Fibroblast of the conjunctiva (primary cell): ENCODE data around the gene ZNF750.

Experiments used
- DNase-seq: peaks from one replicate; pipeline ENCODE4 v3.0.0-alpha.2; 2010; ENCODE audit warnings: low read depth

The ZNF750 gene

DNA sequence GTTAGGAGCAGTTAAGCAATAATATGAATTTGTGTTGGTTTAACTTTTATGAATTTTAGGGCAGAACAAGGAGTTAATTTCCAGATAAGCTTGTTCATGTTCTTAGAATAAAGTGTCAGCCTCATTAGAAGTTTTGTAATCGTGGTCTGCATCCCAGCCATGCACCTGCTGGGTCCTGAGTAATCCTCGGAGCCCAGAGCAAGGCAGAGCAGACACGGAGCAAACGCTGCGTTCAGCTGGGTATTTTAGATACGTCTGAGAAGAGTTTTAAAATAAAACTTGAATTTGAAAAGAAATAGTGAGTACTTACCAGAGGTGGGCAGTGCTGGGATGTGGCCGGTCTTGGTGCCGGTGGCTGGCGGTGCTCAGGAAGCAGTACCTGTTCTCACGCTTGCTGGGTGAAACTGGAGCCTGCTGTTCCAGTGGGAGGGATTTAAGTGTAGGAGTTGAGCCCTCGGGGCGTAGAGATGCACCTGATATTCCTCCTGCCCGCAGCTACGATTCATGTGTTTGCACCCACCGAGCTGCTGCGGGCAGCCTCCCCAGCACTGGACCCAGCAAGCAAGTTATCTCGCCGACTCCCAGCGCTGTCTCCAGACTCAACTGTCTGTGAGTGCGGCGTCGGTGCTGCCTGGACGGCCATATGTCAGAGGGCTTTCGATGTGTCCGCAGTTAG is at the start of gene ZNF750:
Gene ZNF750, minus strand, starts transcription at position 406 of the 676 bp plus-strand sequence. CDS start 7,568 bp downstream, outside the sequence.
- no peak for DNase-seq

DNA sequence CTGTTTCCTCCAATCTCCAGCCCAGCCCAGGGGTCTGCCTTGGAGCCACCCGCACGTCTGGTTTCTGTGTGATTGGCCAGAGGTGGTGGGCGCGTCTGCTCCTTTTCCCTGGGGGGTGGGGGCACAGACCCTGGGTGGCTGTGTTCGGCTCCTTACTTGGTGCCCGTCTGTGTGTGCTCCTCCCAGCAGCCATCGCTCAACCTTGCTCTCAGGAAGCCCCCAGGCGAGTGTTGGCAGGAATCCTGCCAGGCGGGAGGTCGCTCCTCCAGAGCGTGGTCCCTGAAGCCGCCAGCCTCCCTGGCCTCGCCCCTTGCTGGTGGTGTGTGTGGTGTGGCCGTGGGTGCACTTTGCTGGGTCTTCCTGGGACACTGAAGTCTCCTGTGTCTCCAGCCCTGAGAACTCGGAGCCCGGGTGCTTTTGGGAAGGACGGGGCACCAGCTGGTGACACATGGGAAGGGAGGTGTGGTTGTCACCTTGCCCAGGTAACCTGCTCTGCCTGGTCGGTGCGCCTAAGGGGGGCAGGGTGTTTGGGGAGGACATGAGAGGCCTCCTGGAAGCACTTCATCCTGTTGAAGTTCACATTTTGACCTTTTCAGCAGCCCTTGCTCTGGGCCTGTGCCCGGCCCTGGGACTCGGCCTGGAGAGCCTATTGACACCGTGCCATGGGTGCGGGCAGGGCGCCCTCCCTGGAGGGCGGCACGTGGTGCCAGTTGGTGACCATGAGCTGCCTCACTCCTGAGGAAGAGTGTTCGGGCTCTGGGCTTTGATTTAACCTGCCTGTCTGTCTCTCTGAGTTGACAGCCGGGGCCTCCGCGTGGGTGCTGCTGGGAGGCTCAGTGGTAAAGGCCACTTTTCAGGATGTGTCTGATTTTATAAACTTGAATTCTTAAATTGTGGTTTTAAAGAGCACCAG is 49.0 kb upstream of the ZNF750 start:
- no peak for DNase-seq

DNA sequence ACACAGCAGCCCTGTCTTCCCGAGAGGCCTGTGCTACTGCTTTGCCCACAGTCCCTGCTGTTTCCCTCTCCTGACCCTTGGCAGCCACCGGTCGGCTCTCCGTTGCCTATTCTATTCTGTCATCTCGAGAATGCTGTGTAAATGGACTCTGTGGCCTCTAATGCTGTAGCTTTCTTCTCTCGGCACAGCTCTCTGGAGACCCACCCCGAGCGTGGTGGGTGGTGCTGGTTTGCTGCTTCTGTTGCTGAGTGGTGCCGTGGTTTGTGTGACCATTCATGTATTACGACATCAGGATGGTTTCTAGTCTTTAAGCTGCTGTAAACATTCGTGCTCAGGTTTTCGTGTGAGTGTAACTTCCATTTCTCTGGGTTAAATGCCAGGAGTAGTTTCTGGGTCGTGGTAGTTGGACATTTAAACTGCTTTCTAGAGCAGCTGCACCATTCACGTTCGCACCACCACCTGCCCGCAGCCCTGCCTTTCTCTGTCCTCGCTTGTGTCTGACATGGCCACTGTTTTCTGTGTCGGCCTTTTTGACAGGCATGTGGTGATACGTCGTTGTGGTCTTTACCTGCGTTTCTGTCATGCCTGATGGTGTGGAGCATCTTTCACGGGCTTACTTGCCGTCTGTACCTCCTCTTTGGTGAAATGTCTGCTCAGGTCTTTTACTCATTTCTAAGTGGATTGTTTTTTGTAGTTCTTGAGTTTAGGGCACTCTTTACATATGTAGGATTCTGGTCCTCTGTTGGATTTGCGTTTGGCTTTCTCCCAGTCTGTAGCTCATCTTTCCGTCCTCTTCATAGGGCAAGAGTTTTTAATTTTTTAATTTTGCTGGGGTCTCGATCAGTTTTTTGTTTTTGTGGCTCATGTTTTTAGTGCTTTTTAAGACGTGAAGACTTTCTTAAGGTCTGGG is 47.7 kb upstream of the ZNF750 start:
- no peak for DNase-seq

DNA sequence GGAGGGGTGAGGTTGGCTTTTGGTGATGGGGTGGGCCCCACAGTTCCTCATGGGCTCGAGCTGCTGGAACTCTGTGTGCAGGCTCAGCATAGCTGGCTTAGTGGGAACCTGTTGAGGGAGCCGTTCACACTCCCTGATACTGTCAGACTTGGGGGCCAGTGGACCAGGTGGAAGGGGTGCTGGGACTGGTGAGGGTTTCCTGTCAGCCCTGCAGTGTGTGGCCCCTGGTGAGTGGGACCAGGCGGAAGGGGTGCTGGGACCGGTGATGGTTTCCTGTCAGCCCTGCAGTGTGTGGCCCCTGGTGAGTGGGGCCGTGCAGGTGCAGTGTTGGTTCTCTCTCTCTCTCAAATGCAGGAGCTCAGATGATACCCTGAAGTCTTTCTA is 45.1 kb upstream of the ZNF750 start:
- no peak for DNase-seq

DNA sequence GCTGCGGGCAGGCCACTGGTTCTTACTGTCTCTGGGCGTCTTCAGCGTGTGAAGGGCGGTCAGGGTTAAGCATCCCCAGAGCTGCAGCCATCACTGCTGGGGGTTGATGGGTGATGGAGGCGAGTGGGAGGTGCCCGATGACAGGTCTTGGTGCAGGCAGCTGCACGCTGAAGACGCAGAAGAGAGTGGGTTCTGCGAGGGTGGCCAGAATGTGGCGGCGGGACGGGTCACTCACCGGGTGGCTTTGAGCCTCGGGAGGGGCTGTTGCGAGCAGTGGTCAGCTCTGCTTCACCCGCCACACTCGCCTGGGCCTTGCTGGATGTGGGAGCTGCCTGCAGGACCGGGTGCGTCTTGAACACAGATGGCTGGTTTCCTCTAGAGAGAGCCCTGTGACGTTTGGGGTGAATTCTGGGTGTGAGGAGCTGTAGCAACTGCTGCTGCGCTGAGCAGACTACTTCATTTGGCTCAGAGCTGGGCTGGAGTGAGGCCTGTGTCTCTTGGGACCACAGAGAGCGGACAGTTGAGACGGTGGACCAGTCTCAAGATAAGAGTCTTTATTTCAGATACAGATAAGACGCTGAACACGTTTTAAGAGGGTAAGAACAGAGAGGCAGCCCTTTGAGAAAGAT is 44.6 kb upstream of the ZNF750 start:
- DNase-seq, result no peak

DNA sequence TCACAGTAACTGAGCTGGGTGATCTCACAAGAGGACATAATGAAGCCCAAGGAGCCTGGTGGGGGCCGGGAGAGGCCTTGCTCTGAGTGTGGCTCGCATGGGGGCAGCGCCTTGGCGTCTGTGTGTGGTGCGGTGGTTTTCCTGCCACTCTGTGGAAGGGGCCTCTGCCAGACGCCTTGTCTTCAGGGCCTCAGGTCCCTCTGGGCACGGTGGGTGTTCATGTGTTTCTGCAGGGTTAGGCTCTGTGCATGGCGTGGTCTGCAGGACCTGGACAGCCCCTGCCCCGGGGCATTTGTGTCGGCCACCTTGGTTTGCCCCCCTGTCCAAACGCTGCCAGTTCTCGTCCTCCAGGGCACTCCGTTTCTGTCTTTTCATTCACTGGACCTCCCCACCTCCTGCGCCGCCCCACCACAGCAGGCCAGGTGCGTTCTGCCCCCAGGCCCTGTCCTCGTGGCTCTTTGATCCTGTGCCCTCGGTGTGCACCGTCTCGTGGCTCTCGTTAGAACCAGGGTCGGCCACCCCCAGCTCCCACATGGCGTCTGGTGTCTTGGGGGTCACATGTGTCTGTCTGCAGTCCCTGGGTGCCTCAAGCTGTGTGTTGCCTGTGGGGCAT is 43.7 kb upstream of the ZNF750 start:
- DNase-seq, result no peak

DNA sequence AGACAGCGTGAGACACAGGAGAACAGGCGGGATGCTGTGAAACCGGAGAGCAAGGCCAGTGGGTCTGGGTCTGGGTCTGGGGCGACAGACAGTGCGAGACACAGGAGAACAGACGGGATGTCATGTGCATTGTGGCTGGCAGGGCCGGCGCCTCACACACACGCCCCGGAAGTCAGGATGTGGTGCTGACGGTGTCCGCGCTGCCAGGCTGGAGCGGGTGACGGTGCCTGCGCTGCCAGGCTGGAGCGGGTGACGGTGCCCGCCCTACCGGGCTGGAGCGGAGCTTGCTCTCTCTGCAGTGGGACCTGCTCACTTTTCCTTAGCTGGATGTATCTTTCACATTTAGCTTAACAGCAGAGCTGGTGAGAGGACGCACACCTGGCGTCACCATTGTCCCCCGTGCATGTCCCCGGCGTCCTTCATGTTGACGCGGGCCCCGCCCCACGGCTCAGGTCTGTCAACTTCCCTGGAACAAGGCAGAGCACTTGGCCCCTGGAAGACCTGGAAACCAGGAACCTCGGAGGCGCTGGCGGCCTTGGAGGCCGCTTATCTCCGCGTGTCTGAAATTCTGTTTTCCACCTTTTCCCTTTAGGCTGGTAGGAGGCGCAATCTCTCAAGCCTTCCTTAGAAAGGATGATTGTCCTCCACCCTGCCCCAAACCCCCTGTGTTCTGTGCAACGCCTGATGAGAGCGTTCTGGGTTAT is 43.0 kb upstream of the ZNF750 start:
- no peak for DNase-seq

DNA sequence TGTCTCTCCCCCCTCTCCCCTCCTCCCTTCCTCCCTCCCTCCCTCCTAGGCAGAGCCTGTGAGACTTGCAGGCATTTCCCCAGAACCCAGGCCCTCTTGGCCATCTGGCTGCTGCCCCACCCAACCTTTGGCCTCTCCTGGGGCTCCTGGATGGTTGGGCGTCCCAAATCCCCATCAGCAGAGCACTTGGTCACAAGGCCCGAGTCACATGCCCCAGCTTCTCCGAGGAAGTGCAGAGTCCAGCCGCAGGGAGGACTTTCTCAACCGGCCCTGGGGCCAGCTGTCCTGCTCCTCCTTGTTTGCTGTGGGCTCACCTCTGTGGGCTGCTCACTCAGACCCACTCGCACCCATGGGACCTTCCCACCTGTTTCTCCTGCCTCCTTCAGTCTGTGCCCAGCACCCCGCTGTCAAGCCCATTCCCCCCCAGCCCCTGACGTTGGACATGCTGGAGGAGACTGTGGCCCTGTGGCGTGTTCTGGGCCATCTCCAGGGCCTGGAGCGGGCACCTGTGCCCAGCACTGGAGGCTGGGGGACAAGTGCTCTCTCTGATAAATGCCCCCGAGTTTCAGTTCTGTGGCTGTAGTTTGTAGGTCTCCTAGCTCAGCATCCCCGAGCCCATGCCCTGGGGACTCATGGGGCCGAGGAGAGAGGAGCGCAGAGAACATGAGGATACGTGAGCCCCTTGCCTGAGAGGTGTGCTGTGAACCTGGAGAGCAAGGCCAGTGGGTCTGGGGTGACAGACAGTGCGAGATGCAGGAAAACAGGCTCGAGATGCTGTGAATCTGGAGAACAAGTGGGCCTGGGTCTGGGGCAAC is 42.3 kb upstream of the ZNF750 start:
- DNase-seq, result no peak

DNA sequence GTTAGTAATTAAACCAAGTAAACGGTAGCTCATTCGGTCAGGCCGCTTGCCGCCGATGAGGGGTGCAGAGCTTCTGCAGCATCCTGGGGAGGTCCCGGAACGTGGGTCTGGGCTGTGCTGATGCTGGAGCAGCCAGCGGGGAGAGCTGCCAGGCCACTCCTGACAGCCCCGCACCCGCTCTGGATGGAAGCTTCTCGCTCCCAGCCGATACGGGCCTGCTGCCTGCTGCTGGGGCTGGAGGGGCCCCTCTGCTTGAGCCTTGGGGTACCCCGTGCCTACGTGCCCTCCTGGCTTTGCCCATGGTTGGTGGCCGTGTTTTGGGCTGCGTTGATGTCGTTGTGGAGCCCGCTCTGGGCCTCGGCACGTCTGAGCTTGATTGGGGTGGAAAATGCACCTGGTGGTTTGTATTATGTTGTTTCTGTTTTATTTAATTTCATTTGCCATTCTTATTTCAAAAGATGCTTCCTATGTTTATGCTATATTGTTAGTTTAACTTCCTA is 41.6 kb upstream of the ZNF750 start:
- no peak for DNase-seq

DNA sequence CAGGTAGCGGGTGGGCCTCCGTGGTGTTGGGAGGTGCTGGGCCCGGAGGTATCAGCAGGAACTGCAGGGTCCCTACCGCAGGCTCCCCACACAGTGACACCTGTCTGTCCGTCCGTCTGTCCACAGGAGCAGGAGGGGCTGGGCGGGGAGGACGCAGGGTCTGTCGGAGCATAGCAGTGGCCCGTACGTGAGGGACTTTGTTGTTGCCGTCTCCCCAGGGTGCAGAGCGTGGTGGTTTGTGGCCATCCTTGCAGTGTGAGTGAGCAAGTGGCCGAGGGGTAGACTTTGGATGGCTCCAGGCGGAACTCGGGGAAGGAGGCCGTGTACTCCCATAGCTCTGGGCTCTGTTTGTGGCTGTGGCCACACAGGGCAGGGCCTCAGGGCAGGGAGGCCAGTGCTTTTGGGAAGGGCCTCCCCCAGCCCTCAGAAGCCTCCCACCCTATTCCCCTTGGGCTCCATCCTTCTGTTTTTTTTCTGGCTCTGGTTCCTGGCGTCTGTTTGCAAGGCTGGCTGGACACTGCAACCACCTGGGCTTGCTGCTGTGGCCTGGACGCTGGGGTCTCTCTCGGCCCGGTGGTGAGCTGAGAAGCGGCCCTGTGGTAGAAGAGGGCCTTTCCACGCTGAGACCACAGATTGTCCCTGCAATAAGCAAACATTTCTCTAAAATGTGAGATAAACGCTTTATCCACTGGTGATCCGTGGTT is 41.0 kb upstream of the ZNF750 start:
- DNase-seq, result no peak

DNA sequence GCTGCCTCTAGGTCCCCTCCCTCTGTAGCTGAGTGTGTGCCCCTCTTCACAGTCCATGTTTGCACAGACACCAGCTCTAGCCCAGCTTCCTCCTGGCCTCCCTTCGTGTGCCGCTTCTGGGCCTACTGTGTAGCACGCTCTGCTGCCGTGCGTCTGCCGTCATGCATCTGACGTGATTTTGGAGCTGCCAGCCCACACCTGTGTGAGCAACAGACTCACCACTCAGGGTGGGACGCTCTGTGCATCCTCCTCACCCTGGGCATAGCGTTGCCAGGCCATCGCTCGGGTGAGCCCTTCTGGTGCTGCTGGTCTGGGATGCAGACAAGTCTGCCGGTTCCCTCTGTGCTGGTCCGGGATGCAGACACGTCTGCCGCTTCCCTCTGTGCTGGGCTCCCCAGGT is 39.4 kb upstream of the ZNF750 start:
- DNase-seq, result no peak

DNA sequence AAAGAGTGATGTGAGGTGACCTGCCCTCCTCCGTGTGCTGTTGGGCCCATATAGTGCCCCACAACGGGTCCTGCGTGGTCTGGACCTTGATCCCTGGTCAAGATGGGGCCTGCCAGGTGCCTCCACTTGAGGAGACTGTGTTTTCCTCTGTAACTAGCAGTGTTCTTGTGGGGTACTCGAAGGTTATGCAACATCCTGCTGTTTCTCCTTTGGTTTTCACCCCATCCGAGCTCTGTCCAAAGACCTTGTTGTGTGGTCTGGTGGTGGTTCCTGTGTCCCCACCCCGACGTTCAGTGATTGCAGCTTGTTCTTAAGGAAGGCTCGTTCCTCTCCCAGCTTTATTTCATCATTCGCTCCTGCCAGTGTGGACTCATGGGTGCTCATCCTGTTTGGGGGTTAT is 38.7 kb upstream of the ZNF750 start:
- no peak for DNase-seq

DNA sequence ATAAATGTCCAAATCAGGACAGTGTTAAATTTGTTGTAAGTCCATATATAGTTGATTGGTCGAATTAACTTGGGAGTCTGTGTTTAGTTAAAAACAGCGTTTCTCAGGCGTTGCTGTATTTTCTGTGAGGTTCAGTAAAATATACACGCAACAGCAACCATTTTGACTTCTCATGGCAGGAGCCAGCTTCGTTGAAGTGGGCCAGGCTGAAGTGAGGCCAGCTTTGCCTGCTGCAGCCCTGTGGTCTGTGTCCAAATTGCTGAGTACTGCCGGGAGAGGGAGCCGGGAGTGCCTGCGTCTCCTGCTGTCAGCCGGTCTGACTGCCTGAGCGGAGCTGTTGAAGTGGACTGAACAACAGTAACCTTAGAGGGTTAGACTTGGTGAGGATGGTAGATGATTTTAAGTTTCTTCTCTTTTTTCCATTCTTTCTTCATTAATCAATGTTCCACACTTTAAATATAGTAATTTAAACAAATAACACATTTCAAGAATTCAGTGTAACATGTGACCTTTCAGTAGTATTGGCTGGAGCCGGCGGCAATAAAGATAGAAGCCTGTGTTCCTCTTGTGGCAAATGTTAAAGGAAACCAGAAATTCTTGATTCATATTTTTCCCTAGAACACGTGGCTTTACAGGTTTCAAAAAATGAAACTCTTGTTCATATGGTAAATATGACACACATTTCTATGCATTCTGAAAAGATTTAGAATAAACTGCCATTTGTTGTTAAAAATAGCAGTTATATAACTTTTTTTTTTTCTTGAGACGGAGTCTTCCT is 37.0 kb upstream of the ZNF750 start:
- peak; percentile 54 for DNase-seq

DNA sequence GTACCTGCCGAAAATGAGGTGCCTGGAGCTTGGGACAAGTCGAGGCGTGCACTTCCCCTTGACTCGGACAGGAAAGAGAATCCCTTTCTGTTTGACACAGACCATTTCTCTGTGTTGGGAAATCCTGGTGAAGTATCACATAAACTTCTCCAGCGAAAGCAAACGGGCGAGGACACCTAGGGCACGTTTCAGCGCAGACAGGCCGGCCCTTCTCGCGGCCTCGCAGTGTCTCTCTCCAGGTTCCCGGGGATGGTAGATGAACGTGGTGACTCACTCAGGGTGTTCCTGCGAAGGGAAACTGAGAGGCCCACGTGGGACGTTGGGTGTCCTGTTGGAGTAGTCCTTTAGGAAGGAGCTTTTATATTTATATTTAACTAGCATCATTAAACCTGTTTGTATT is 36.3 kb upstream of the ZNF750 start:
- DNase-seq, result no peak

DNA sequence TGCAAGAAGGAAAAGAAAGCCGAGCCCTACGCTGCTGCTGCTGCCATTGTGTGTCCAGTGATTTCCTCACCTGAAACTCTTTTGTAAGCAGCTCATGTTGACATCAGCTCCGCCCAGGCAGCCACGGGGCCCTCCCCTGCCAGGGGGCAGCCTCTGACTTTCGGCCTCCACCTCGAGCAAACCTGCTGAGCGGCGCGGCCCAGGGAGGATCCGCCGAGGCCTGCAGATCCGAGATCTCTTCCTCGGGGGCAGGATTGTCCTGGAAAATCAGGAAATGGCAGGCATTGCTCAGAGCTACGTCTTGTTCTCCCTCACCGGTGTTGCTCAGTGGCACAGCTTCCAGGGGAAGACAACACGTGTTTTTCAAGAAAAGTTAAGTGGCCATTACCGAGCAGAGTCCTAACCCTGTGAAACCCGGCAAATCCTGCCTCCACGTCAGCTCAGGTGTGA is 35.6 kb upstream of the ZNF750 start:
- DNase-seq, result no peak

DNA sequence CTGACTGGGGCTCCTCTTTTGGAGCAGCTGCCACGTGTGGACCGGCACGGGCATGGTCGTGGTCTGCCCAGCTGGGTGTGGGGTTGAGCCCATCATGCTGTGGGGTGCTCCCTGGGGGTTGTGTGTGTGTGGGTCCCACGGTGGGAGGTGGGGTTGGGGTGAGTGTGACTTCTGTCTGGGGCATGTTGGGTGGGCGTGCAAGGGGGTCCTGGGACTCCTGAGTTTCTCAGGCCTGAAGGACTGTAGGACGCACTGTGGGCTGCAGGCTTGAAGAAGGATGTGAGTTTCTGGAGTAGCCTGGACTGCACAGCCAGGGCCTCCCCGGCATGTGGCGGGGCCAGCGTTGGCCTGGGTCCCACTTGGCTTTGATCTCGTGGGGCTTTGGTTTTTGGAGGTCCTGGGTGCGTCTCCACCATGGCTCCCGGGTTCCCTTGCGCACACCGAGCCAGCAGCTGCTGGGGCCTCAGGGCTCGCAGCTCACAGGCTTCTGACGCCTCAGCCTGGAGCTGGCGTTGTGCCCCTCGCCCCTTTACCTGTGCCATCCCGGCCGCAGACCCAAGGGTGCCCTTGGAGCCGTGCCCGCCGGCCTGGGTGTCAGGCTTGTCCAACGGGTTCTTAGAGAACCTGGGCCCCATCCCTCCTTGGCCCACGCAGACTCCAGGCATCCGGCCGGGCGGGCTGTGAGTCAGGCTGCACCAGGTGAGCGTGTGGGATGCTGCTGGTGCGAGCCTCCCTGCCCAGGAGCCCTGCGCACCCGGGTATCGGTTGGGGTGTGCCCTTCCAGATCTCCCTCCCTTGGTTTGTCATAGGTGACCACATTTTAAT is 34.4 kb upstream of the ZNF750 start:
- no peak for DNase-seq

DNA sequence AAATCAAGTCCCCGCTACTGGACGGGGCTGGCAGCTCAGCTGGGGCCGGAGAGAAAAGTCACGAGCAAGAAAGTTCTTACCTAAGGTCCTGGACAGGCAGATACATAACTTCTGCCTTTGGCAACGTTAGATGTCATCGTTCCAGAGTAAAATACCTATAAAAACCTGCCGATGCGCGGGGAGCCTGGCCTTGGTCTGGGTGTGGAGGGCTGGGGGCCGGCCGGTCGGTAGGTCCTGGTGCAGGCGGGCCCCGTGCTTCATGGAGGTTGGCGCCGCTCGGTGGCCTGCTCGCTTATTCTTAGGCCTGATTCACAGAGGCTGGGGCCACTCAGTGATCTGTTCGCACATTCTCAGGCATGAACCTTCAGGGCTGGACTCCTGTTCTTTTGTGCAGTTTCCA is 33.7 kb upstream of the ZNF750 start:
- no peak for DNase-seq
